SK-N-MC (cell line): ENCODE results near the gene MON2.

Experiments
- EZH2 ChIP-seq: fragments of 200-600 bp; sonication (generic); IDR thresholded peaks from one replicate; pipeline ENCODE4 v1.6.1; 2017; ENCODE audit warnings: antibody characterized with exemption
- FOXP2 ChIP-seq: optimal IDR thresholded peaks from 2 replicates; pipeline ENCODE3; 2011; ENCODE audit warnings: mild to moderate bottlenecking, moderate library complexity; ENCODE audit not compliant: insufficient read depth; ENCODE audit errors: extremely low read length, control extremely low read depth
- POLR2AphosphoS5 ChIP-seq: IDR thresholded peaks from 2 replicates; pipeline ENCODE4 v1.6.1; 2012; ENCODE audit warnings: mild to moderate bottlenecking, low read depth, low read length, borderline replicate concordance

DNA sequence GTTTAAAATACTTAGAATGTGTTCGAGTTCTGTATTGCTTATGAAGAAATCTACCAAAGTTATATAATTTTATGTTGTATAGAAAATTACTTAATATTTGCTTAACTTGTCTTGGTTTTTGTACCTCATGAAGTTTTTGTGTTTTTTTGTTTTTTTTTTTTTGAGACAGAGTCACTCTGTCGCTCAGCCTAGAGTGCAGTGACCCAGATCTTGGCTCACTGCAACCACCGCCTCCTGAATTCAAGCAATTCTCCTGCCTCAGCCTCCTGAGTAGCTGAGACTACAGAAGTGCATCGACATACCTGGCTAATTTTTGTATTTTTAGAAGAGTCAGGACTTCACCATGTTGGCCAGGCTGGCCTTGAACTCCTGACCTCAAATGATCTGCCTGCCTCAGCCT is 69.9 kb downstream of the MON2 start:
- TF ChIP-seq POLR2AphosphoS5 = no peak
- no peak for TF ChIP-seq EZH2
- TF ChIP-seq FOXP2 = no peak
